ENCODE measurements around the gene OR8D2.
A peak's percentile ranks its signal among the peaks of the same experiment; 100 is the strongest.

The OR8D2 gene

DNA sequence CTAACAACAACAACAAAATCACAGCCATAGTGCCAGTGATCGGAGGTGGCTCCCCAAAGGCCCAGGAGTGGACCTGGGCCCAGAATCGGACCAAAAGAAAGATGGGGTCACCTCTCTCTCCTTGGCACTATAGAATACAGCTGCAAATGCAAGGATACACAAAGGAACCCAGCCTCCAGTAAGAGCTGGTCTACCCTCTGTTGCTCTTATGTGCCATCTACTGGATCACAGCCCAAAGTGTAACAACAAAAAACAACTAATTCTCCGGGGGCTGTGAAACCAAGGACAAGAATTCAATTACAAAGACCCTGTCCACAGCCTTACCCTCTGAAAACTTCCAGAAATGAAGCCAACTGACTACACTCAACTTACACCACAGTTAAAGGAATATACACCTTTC lies 42.2 kb downstream of the OR8D2 start:
- peaks cover 3% of the 10 kb centered on the region for H3K9me3 ChIP-seq (ENCODE audit: control insufficient read depth, low read length)
- H2AFZ ChIP-seq (ENCODE audit: low read depth, low read length) = no peak overlapping the region
- H4K91ac ChIP-seq (ENCODE audit: low read length) = peak overlapping the region; percentile 99
- peak overlapping the region; percentile 80 for H2BK120ac ChIP-seq (ENCODE audit: low read depth, low read length)
- no peaks in the 10 kb centered on the region for H3K27me3 ChIP-seq (ENCODE audit: control insufficient read depth in 1 of 2, insufficient read depth in 1 of 2, low read length in 2 of 2)
- H3K4ac ChIP-seq (ENCODE audit: low read depth in 1 of 2, low read length in 2 of 2) = peak overlapping the region; percentile 97 to 100
- no peaks in the 10 kb centered on the region for H3K79me1 ChIP-seq (replicated peaks; ENCODE audit: low read length, poor library complexity, severe bottlenecking)
- no peak overlapping the region for H2AK5ac ChIP-seq (ENCODE audit: low read length, severe bottlenecking)
- H3K4me1 ChIP-seq (ENCODE audit: control insufficient read depth, insufficient read depth, low read depth, low read length) = no peaks in the 10 kb centered on the region
- H3K4me2 ChIP-seq (ENCODE audit: low read length, poor library complexity, severe bottlenecking) = no peak overlapping the region
- H3K27ac ChIP-seq (ENCODE audit: low read length, poor library complexity, severe bottlenecking) = no peak overlapping the region
- H3K18ac ChIP-seq (ENCODE audit: low read depth in 1 of 2, low read length in 2 of 2) = peak overlapping the region; percentile 88 to 99
- H3K14ac ChIP-seq (ENCODE audit: low read length in 2 of 2) = peak overlapping the region in 1 of 2 experiments; percentile 96
- no peak overlapping the region for H2BK15ac ChIP-seq (ENCODE audit: low read depth, poor library complexity, severe bottlenecking)
- peak overlapping the region; percentile 71 to 99 for H2BK12ac ChIP-seq (ENCODE audit: low read length in 2 of 2)
- H3K4me3 ChIP-seq (ENCODE audit: insufficient read depth in 1 of 2, low read depth in 1 of 2, low read length in 2 of 2) = no peak overlapping the region
- WGBS = 87% methylated on average over 3 of the region's 3 CpGs
- peak; percentile 17 for DNase-seq
- no peak overlapping the region for H3K9ac ChIP-seq (ENCODE audit: low read length)
- no peak overlapping the region for H2BK5ac ChIP-seq (ENCODE audit: low read depth, low read length, poor library complexity, severe bottlenecking)
- H3K36me3 ChIP-seq (ENCODE audit: control insufficient read depth in 1 of 2, insufficient read depth in 2 of 2, low read depth in 1 of 2, low read length in 2 of 2) = no peaks in the 10 kb centered on the region
- H3K23ac ChIP-seq (ENCODE audit: low read length in 2 of 2) = peak overlapping the region in 1 of 2 experiments; percentile 80
- peak overlapping the region; percentile 94 for H4K8ac ChIP-seq (ENCODE audit: low read length)

DNA sequence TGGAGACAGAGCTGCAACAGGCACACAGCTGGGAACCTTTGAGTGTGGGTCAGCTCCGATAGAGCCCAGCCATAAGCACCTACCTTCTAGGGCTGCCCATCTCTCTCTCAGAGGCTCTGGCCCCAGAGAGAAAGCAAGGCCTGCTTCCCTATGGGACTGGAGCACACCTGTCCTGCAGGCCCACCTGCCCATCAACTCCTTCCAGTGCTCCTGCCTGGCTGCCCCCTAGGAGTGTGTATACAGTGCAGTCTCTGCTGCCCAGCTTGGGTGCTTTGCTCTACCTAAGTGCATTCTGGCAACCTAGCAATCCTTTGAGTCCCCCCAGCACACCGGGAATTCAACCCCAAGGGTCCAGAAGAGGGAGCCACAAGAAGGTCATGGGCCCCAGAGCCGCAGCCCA lies 42.8 kb downstream of the OR8D2 start:
- H3K4me3 ChIP-seq (ENCODE audit: insufficient read depth in 1 of 2, low read depth in 1 of 2, low read length in 2 of 2) = no peak overlapping the region
- no peaks in the 10 kb centered on the region for H3K27me3 ChIP-seq (ENCODE audit: control insufficient read depth in 1 of 2, insufficient read depth in 1 of 2, low read length in 2 of 2)
- H2AK5ac ChIP-seq (ENCODE audit: low read length, severe bottlenecking) = no peak overlapping the region
- peak overlapping the region; percentile 71 to 99 for H2BK12ac ChIP-seq (ENCODE audit: low read length in 2 of 2)
- 87% methylated on average over 3 of the region's 3 CpGs for WGBS
- H3K4me1 ChIP-seq (ENCODE audit: control insufficient read depth, insufficient read depth, low read depth, low read length) = no peaks in the 10 kb centered on the region
- no peaks in the 10 kb centered on the region for H3K36me3 ChIP-seq (ENCODE audit: control insufficient read depth in 1 of 2, insufficient read depth in 2 of 2, low read depth in 1 of 2, low read length in 2 of 2)
- no peak for DNase-seq
- H3K27ac ChIP-seq (ENCODE audit: low read length, poor library complexity, severe bottlenecking) = no peak overlapping the region
- H2BK15ac ChIP-seq (ENCODE audit: low read depth, poor library complexity, severe bottlenecking) = peak overlapping the region; percentile 89
- no peaks in the 10 kb centered on the region for H3K79me1 ChIP-seq (replicated peaks; ENCODE audit: low read length, poor library complexity, severe bottlenecking)
- H2BK120ac ChIP-seq (ENCODE audit: low read depth, low read length) = peak overlapping the region; percentile 80
- H3K4ac ChIP-seq (ENCODE audit: low read depth in 1 of 2, low read length in 2 of 2) = peak overlapping the region; percentile 97 to 100
- no peak overlapping the region for H3K9ac ChIP-seq (ENCODE audit: low read length)
- H3K4me2 ChIP-seq (ENCODE audit: low read length, poor library complexity, severe bottlenecking) = no peak overlapping the region
- no peak overlapping the region for H2AFZ ChIP-seq (ENCODE audit: low read depth, low read length)
- no peak overlapping the region for H2BK5ac ChIP-seq (ENCODE audit: low read depth, low read length, poor library complexity, severe bottlenecking)
- peak overlapping the region; percentile 99 for H4K91ac ChIP-seq (ENCODE audit: low read length)
- H4K8ac ChIP-seq (ENCODE audit: low read length) = peak overlapping the region; percentile 94
- no peak overlapping the region for H3K23ac ChIP-seq (ENCODE audit: low read length in 2 of 2)
- H3K18ac ChIP-seq (ENCODE audit: low read depth in 1 of 2, low read length in 2 of 2) = peak overlapping the region; percentile 88 to 99
- H3K9me3 ChIP-seq (ENCODE audit: control insufficient read depth, low read length) = peaks cover 3% of the 10 kb centered on the region
- H3K14ac ChIP-seq (ENCODE audit: low read length in 2 of 2) = peak overlapping the region in 1 of 2 experiments; percentile 96

DNA sequence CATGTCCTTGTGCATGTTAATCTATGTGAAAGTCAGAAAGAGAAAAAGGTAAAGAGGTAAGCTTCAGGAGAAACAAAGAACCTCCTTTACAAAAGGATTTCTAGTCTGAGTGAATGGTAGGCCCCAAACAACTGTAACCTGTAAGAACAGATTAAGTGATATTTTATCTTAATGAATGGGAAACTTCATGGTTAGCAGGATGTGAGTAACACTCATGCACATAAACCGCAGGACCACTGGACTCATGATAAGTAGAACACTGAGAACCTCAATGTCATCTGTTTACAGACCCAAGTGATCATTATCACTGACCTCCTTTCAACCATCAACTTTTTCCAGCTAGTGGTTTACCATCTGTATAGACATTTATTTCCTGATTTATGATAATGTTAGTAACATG lies 43.9 kb downstream of the OR8D2 start:
- H2BK5ac ChIP-seq (ENCODE audit: low read depth, low read length, poor library complexity, severe bottlenecking) = no peak overlapping the region
- no peak overlapping the region for H3K4me3 ChIP-seq (ENCODE audit: insufficient read depth in 1 of 2, low read depth in 1 of 2, low read length in 2 of 2)
- H3K4me1 ChIP-seq (ENCODE audit: control insufficient read depth, insufficient read depth, low read depth, low read length) = no peaks in the 10 kb centered on the region
- no peak overlapping the region for H2AFZ ChIP-seq (ENCODE audit: low read depth, low read length)
- no peaks in the 10 kb centered on the region for H3K27me3 ChIP-seq (ENCODE audit: control insufficient read depth in 1 of 2, insufficient read depth in 1 of 2, low read length in 2 of 2)
- no peaks in the 10 kb centered on the region for H3K79me1 ChIP-seq (replicated peaks; ENCODE audit: low read length, poor library complexity, severe bottlenecking)
- peak; percentile 93 for DNase-seq
- no peak overlapping the region for H2AK5ac ChIP-seq (ENCODE audit: low read length, severe bottlenecking)
- no peak overlapping the region for H3K9ac ChIP-seq (ENCODE audit: low read length)
- H2BK120ac ChIP-seq (ENCODE audit: low read depth, low read length) = no peak overlapping the region
- H2BK12ac ChIP-seq (ENCODE audit: low read length in 2 of 2) = no peak overlapping the region
- H3K27ac ChIP-seq (ENCODE audit: low read length, poor library complexity, severe bottlenecking) = no peak overlapping the region
- H3K18ac ChIP-seq (ENCODE audit: low read depth in 1 of 2, low read length in 2 of 2) = no peak overlapping the region
- H2BK15ac ChIP-seq (ENCODE audit: low read depth, poor library complexity, severe bottlenecking) = no peak overlapping the region
- H3K4me2 ChIP-seq (ENCODE audit: low read length, poor library complexity, severe bottlenecking) = no peak overlapping the region
- no peak overlapping the region for H3K23ac ChIP-seq (ENCODE audit: low read length in 2 of 2)
- H4K8ac ChIP-seq (ENCODE audit: low read length) = no peak overlapping the region
- H3K14ac ChIP-seq (ENCODE audit: low read length in 2 of 2) = no peak overlapping the region
- no peak overlapping the region for H4K91ac ChIP-seq (ENCODE audit: low read length)
- H3K9me3 ChIP-seq (ENCODE audit: control insufficient read depth, low read length) = peaks cover 3% of the 10 kb centered on the region
- 31% methylated on average over 1 of the region's 1 CpG for WGBS
- no peaks in the 10 kb centered on the region for H3K36me3 ChIP-seq (ENCODE audit: control insufficient read depth in 1 of 2, insufficient read depth in 2 of 2, low read depth in 1 of 2, low read length in 2 of 2)
- H3K4ac ChIP-seq (ENCODE audit: low read depth in 1 of 2, low read length in 2 of 2) = no peak overlapping the region

DNA sequence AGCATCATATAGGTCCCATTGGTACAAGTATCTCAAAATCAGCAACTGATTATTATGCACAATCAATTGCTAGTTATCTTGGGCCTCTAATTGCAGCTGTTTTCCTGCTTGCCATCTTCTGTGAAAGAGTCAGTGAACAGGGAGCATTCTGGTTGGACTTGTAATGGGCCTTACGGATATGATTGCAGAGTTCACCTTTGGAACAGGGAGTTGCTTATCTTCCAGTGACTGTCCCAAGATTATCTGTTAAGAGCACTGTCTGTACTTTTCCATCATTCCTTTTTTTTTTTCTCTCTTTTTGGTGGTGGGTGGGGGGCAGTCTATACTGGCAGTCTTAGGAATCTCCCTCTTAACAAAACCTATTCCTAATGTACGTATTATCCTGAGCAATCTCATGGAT lies 46.0 kb downstream of the OR8D2 start:
- Histone ChIP-seq H3K23ac (ENCODE audit: low read length in 2 of 2) (no peak overlapping the region), H3K9ac (ENCODE audit: low read length) (no peak overlapping the region), H2AFZ (ENCODE audit: low read depth, low read length) (no peak overlapping the region), H3K4me3 (ENCODE audit: insufficient read depth in 1 of 2, low read depth in 1 of 2, low read length in 2 of 2) (no peak overlapping the region), H3K4ac (ENCODE audit: low read depth in 1 of 2, low read length in 2 of 2) (no peak overlapping the region), H3K4me1 (ENCODE audit: control insufficient read depth, insufficient read depth, low read depth, low read length) (no peaks in the 10 kb centered on the region), H2AK5ac (ENCODE audit: low read length, severe bottlenecking) (no peak overlapping the region), H4K91ac (ENCODE audit: low read length) (peak overlapping the region; percentile 30), H3K27me3 (ENCODE audit: control insufficient read depth in 1 of 2, insufficient read depth in 1 of 2, low read length in 2 of 2) (no peaks in the 10 kb centered on the region), H2BK15ac (ENCODE audit: low read depth, poor library complexity, severe bottlenecking) (no peak overlapping the region), H3K79me1 (replicated peaks; ENCODE audit: low read length, poor library complexity, severe bottlenecking) (no peaks in the 10 kb centered on the region), H2BK120ac (ENCODE audit: low read depth, low read length) (no peak overlapping the region), H3K14ac (ENCODE audit: low read length in 2 of 2) (no peak overlapping the region), H4K8ac (ENCODE audit: low read length) (no peak overlapping the region), H2BK12ac (ENCODE audit: low read length in 2 of 2) (no peak overlapping the region), H2BK5ac (ENCODE audit: low read depth, low read length, poor library complexity, severe bottlenecking) (no peak overlapping the region), H3K18ac (ENCODE audit: low read depth in 1 of 2, low read length in 2 of 2) (peak overlapping the region in 1 of 2 experiments; percentile 24), H3K9me3 (ENCODE audit: control insufficient read depth, low read length) (no peaks in the 10 kb centered on the region), H3K4me2 (ENCODE audit: low read length, poor library complexity, severe bottlenecking) (no peak overlapping the region), H3K27ac (ENCODE audit: low read length, poor library complexity, severe bottlenecking) (no peak overlapping the region), H3K36me3 (ENCODE audit: control insufficient read depth in 1 of 2, insufficient read depth in 2 of 2, low read depth in 1 of 2, low read length in 2 of 2) (no peaks in the 10 kb centered on the region)
- WGBS = 83% methylated on average over 2 of the region's 2 CpGs
- no peak for DNase-seq

Data from mesenchymal stem cell (in vitro differentiated cells and primary cell).